ENCODE measurements around the gene C6orf132. TPM values are rescaled to one million over a fixed set of nuclear protein-coding genes. Genes with fewer than 3 reads are reported as not detected.

The C6orf132 gene
- total RNA-seq, 1 donor from 2014 or later, result not detected

- no peak for DNase-seq
Observed at GRCh38 chr6:42071881-42072583, 70.4 kb downstream of the C6orf132 start.

GRCh38 chr6:42068872-42069522 is 73.4 kb downstream of the C6orf132 start:
- DNase-seq, result no peak

- DNase-seq, result no peak
Observed at GRCh38 chr6:42068173-42068572, 74.2 kb downstream of the C6orf132 start.

- no peak for DNase-seq
Observed at GRCh38 chr6:42066156-42066675, 76.2 kb downstream of the C6orf132 start.

- no peak for DNase-seq
Observed at GRCh38 chr6:42059743-42060142, 82.7 kb downstream of the C6orf132 start.

GRCh38 chr6:42053601-42054000 is 88.8 kb downstream of the C6orf132 start:
- DNase-seq, result no peak

GRCh38 chr6:42051268-42051653 is 91.2 kb downstream of the C6orf132 start:
- no peak for DNase-seq

Other genes starting within 250 kb of the C6orf132 start
- gene USP49, start 247.2 kb downstream of the C6orf132 start, total RNA-seq, result 2.9 and 3.1 TPM in 2 replicates
- gene MED20, start 221.5 kb downstream of the C6orf132 start, total RNA-seq, result 36.5 and 47.5 TPM in 2 replicates
- 15.8 and 22.1 TPM in 2 replicates for gene BYSL, start 221.1 kb downstream of the C6orf132 start, total RNA-seq
- gene CCND3, start 200.8 kb downstream of the C6orf132 start, total RNA-seq, result 59.1 and 60.1 TPM in 2 replicates
- gene TAF8, start 92.1 kb downstream of the C6orf132 start, total RNA-seq, result 19.1 and 20.3 TPM in 2 replicates
- gene GUCA1A, start 30.7 kb upstream of the C6orf132 start, total RNA-seq, result not detected in 2 replicates
- 1.0 TPM in 1 of 2 replicates, not detected in the other for gene GUCA1B, start 52.3 kb upstream of the C6orf132 start, total RNA-seq
- gene MRPS10, start 75.2 kb upstream of the C6orf132 start, total RNA-seq, result 34.0 and 48.0 TPM in 2 replicates